ENCODE data around the gene IFITM1. TPM values are rescaled to one million over a fixed set of nuclear protein-coding genes. Genes with fewer than 3 reads are reported as not detected.

The IFITM1 gene
- total RNA-seq, 6 donors from 2014 or later: 16.8 to 119 (median 74.5) TPM

DNA sequence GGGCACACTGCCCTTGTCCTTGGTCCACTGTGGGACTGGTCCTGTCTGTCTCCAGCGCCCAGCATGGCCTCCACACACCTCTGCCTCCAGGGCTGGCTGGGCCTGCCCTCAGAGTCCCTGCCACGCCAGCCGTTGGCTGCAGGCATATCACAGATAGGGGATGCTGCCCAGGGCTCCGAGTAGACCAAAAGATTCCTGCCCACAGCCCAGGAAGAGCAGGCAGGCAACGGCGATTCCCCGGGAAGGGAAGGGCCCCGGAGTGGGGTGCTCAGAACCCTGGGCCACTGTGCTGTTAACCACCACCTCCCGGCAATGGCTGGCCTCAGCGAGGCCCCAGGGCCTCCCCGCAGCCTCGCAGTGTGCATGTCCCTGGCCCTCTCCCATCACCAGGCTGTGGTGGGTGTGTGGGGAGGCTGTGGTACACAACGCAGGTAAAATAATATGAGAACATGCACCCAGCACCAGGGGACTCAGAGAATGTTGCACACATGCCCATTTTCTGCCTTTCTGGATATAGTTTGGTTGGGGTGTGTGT is 16.7 kb upstream of the IFITM1 start:
- no peaks in the 10 kb centered on the region for H3K9me3 ChIP-seq
- H3K4me3 ChIP-seq: no peak overlapping the region
- peaks cover 0 to 16% (median 4%) of the 10 kb centered on the region in 4 donors for H3K27me3 ChIP-seq
- WGBS, 2 donors: 49 to 78% methylated on average over 11 to 13 of the region's 13 CpGs
- H3K36me3 ChIP-seq: peaks cover 0 to 30% (median 17%) of the 10 kb centered on the region in 4 donors
- no peak for ATAC-seq (ENCODE audit: low FRiP score in 2 of 2)
- DNase-seq: peak in 1 of 2 donors; percentile 78
- TF ChIP-seq, protein P1, sequence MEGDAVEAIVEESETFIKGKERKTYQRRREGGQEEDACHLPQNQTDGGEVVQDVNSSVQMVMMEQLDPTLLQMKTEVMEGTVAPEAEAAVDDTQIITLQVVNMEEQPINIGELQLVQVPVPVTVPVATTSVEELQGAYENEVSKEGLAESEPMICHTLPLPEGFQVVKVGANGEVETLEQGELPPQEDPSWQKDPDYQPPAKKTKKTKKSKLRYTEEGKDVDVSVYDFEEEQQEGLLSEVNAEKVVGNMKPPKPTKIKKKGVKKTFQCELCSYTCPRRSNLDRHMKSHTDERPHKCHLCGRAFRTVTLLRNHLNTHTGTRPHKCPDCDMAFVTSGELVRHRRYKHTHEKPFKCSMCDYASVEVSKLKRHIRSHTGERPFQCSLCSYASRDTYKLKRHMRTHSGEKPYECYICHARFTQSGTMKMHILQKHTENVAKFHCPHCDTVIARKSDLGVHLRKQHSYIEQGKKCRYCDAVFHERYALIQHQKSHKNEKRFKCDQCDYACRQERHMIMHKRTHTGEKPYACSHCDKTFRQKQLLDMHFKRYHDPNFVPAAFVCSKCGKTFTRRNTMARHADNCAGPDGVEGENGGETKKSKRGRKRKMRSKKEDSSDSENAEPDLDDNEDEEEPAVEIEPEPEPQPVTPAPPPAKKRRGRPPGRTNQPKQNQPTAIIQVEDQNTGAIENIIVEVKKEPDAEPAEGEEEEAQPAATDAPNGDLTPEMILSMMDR (IDR thresholded peaks at IDR 0.05): no peak
- TF ChIP-seq EP300 (IDR thresholded peaks at IDR 0.05) (no peak), POLR2A (IDR thresholded peaks at IDR 0.05) (no peak), POLR2AphosphoS5 (IDR thresholded peaks at IDR 0.05) (no peak)
- no peak overlapping the region for H3K27ac ChIP-seq
- peaks cover 0 to 23% (median 2%) of the 10 kb centered on the region in 4 donors for H3K4me1 ChIP-seq

GRCh38 chr11:297586-298405 is 16.0 kb upstream of the IFITM1 start:
- no peaks in the 10 kb centered on the region for H3K9me3 ChIP-seq
- ATAC-seq (ENCODE audit: low FRiP score in 2 of 2): peak in 1 of 2 donors; percentile 84
- peaks cover 0 to 23% (median 2%) of the 10 kb centered on the region in 4 donors for H3K4me1 ChIP-seq
- 54 to 62% methylated on average over 17 to 25 of the region's 26 CpGs for WGBS, 2 donors
- H3K27me3 ChIP-seq: peaks cover 0 to 16% (median 4%) of the 10 kb centered on the region in 4 donors
- peaks cover 0 to 23% (median 15%) of the 10 kb centered on the region in 4 donors for H3K36me3 ChIP-seq
- peak; percentile 19 to 80 for DNase-seq
- no peak overlapping the region for H3K27ac ChIP-seq
- TF ChIP-seq, protein P1 (IDR thresholded peaks at IDR 0.05): no peak
- no peak for TF ChIP-seq EP300 (IDR thresholded peaks at IDR 0.05)
- peak in 1 of 4 donors; percentile 9 for TF ChIP-seq POLR2A (IDR thresholded peaks at IDR 0.05)
- no peak for TF ChIP-seq POLR2AphosphoS5 (IDR thresholded peaks at IDR 0.05)
- no peak overlapping the region for H3K4me3 ChIP-seq

DNA sequence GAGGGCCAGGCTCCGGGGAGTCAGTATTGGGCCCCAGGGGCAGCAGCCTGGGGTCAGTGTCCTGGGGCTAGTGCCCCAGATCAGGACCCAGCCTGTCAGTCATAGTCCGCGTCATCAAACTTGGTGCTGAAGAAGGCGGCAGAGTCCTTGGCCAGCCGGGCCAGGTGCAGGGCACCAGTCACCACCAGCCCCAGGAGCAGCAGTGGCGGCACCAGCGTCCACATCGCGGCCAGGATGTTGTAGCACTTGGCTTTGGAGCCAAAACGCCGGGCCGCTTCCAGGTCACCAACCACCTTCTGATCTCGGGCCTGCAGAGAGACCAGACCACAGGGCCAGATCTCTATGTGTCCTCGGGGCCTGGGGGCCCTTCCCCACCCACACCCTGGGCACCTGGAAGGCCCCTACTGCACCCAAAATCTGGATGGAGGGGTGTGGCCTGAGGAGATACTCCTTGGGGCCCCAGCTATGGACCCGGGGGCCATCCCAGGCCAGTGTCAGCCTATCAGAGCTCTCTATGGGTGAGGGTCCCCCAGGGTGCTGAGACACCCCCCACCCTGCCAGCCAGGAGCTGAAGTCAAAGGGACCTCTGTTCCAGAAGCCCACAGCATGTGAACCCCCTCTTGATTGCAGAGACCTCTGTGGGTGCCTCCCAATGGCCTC is 15.3 kb upstream of the IFITM1 start:
- peak; percentile 20 to 69 for DNase-seq
- 76% methylated on average over 14 of the region's 15 CpGs; no CpG with 5 or more reads in 1 of the 2 donors for WGBS, 2 donors
- Histone ChIP-seq H3K36me3 (peaks cover 0 to 15% (median 9%) of the 10 kb centered on the region in 4 donors), H3K27ac (no peak overlapping the region), H3K9me3 (no peaks in the 10 kb centered on the region), H3K27me3 (peaks cover 0 to 16% (median 4%) of the 10 kb centered on the region in 4 donors), H3K4me3 (no peak overlapping the region), H3K4me1 (peaks cover 0 to 23% (median 2%) of the 10 kb centered on the region in 4 donors)
- no peak for TF ChIP-seq EP300 (IDR thresholded peaks at IDR 0.05)
- no peak for TF ChIP-seq POLR2AphosphoS5 (IDR thresholded peaks at IDR 0.05)
- peak in 1 of 4 donors; percentile 4 for TF ChIP-seq POLR2A (IDR thresholded peaks at IDR 0.05)
- ATAC-seq (ENCODE audit: low FRiP score in 2 of 2): no peak

DNA sequence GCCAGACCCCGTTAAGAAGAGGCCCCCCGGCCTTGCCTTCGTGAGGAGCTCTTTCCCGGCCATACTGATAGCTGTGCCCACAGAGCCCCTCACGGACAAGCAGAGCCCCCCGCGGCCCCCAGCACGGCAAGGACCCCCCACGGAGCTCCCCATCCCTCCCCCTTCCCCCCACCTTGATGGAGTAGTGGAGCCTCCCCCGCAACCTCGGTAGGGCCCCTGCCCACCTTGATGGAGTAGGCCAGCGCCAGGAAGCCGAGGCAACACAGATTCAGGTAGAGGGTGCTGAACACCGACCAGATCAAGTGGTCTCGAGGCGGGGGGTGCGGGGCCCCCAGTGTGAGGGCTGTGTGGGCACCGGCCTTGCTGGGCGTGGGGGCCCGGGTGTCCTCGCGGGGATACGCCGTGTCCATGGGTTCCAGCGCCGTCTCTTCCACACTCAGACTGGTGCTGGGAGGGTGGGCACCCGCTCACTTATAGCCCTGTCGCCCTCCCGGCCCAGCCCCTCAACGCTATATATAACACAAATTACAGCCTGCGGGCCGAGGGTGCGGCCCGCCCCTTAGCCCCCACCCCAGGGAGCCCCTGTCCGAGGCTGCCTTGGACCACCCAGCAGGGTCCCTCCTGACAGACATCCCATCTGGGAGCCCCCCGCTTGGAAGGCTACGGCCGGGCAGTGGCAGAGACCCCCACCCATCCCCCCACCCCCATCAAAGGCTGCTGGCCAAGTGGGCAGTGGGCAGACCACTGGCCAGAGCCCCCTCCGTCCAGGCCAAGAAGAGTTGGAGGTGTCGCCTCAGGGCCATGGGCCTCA is 14.6 kb upstream of the IFITM1 start, which contains the start of gene IFITM5:
Gene IFITM5, minus strand, starts transcription at position 446 of the 811 bp plus-strand sequence. Its CDS starts 36 bp downstream, at position 410.
- Histone ChIP-seq H3K4me3 (no peak within 1 kb of the TSS), H3K4me1 (peaks cover 0 to 23% (median 2%) of the 10 kb centered on the region in 4 donors), H3K9me3 (no peaks in the 10 kb centered on the region), H3K36me3 (peaks cover 0 to 8% (median 3%) of the 10 kb centered on the region in 4 donors), H3K27ac (no peak within 1 kb of the TSS), H3K27me3 (peaks cover 0 to 16% (median 4%) of the 10 kb centered on the region in 4 donors)
- 0 to 59% methylated on average over 1 to 31 of the region's 40 CpGs for WGBS, 2 donors
- peak in 1 of 2 donors; percentile 85 for DNase-seq
- TF ChIP-seq POLR2AphosphoS5 (IDR thresholded peaks at IDR 0.05): no peak
- TF ChIP-seq, protein P1 (IDR thresholded peaks at IDR 0.05): no peak
- no peak for TF ChIP-seq EP300 (IDR thresholded peaks at IDR 0.05)
- no peak for TF ChIP-seq POLR2A (IDR thresholded peaks at IDR 0.05)
- no peak for ATAC-seq (ENCODE audit: low FRiP score in 2 of 2)
